ENCODE results near the gene PRKD1. TPM values are rescaled to one million over a fixed set of nuclear protein-coding genes. Genes with fewer than 3 reads are reported as not detected.
"Not testable (repeated sequence)": the region's sequence is repeated elsewhere in the genome, so short reads cannot be mapped to it uniquely, and the experiment has no call there.

The PRKD1 gene
- total RNA-seq, 2 donors from 2014 or later, result not detected

DNA sequence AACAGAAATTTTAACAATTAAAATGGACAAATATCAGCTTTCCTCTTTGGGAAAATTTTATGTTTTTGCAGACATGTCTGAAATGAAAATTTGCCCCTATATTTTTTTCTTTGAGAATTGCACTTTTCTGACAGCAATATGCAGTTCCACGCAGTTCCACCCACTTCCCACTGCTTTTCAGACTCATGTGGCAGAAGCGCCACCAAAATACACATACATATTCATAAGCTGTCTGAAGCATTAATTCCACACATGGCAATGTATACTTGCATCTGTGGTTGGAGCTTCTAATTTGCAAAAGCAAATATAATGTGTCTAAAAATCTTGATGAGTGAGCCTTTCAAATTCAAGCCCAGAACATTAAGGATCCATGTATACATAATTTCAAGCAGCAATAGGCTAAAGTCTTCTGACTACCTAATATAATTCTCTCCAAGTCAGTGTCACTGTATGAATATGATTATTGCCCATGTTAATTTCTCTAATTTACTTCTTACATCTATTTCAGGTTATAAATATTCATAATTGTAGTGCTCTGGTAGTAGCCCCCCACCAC is 129.5 kb downstream of the PRKD1 start:
- H3K36me3 Mint-ChIP-seq, result no peaks in the 10 kb centered on the region
- no peak for ATAC-seq
- H3K9me3 Mint-ChIP-seq, result peaks cover 4 to 9% of the 10 kb centered on the region in 2 donors
- no peak for DNase-seq (ENCODE audit: low spot score in 2 of 2)
- H3K27ac Mint-ChIP-seq, result no peak overlapping the region

DNA sequence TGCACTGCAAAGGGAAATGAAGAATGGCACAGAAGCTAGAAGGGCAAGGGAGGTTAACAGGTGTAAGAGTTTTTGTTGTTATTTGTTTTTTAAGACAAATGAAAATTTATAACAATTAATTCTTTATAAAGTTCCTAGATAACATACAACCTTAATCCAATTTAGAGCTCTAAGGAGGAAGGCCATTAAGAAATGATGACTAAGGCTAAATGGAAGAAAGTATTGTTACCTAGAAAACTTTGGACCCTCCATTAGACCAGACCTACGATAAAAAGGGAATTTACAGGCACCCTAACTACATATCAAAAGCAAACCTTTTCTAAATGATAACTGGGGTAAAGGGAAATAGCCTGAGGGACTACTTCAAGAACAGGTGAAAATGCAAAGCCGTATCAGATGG is 130.8 kb downstream of the PRKD1 start:
- DNase-seq (ENCODE audit: low spot score in 2 of 2) (no peak), ATAC-seq (no peak)
- peaks cover 4 to 5% of the 10 kb centered on the region in 2 donors for H3K9me3 Mint-ChIP-seq
- H3K36me3 Mint-ChIP-seq, result no peaks in the 10 kb centered on the region
- no peak overlapping the region for H3K27ac Mint-ChIP-seq

DNA sequence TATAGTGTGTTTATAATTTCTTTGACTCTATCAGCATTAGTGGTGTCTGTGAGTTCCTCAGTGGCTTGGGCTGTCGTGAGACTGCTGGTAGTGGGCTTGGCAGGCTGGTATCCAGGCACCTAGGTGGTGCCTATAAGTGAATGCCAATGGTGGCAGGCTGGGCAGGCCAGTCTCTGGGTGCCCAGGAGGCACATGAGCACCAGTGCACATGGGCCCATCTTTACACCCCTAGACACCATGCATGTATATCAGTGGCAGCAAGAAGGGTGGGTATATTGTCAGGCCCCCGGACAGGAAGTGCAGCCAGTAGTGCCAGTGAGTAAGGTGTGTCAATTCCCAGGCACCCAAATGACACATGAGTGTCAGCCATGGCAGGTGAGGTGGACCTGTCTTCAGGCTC is 138.2 kb downstream of the PRKD1 start:
- DNase-seq (ENCODE audit: low spot score in 2 of 2) (no peak), ATAC-seq (no peak)
- Mint-ChIP-seq H3K36me3 (peaks cover 0 to 5% of the 10 kb centered on the region in 2 donors), H3K27ac (no peak overlapping the region), H3K9me3 (peaks cover 22 to 24% of the 10 kb centered on the region in 2 donors)

DNA sequence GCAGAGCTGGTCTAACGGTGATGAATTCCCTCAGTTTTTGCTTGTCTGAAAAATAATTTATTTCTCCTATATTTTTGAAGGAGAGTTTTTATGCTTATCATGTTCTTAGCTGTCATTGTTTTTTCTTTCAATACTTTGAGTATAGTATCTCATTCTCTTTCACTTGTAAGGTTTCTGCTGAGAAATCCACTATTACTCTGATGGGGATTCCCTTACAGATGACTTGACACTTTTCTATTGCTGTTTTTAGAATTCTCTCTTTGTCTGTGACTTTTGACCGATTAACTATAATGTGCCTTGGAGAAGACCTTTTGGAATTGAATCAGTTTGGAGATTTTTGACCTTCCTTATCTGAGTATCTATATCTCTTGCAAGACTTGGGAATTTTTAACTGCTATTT is 139.6 kb downstream of the PRKD1 start:
- ATAC-seq (no peak), DNase-seq (ENCODE audit: low spot score in 2 of 2) (no peak)
- Mint-ChIP-seq H3K9me3 (peaks cover 26 to 32% of the 10 kb centered on the region in 2 donors), H3K36me3 (peaks cover 0 to 5% of the 10 kb centered on the region in 2 donors), H3K27ac (no peak overlapping the region)

DNA sequence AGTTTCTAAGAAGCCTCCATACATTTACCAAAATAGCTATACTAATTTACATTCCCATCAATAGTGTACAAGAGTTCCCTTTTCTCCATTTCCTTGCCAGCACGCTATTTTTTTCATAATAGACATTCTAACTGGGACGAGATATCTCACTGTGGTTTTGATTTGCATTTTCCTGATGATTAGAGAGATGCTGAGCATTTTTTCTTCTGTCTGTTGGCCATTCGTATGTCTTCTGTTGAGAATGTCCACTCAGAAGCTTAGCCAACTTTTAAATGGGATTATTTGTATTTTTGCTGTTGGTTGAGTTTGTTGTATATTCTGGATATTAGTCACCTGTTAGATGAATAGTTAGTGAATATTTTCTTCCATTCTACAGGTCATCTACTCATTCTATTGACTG is 144.1 kb downstream of the PRKD1 start:
- H3K36me3 Mint-ChIP-seq, result no peaks in the 10 kb centered on the region

DNA sequence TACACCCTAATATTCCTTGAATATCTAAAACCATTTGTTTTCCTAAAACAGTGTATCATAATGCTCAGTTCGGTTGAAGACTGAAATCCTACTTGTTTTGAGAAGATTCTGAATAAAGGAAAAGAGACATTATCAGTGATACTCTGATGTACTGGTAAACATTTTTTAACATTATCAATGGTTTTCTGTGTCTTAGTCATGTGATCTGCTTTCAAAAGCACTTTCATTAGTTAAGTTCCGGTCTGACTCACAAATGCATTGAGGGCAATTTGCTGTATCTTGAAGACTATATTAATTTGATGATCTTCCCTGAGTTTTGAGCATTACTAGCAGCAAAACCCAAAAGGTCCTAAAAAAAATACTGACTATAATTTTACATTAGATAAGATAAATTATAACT is 145.6 kb downstream of the PRKD1 start:
- Mint-ChIP-seq H3K9me3 (peaks cover 33 to 45% of the 10 kb centered on the region in 2 donors), H3K36me3 (peaks cover 8 to 9% of the 10 kb centered on the region in 2 donors), H3K27ac (no peak overlapping the region)
- no peak for ATAC-seq
- DNase-seq (ENCODE audit: low spot score in 2 of 2), result no peak

More for the DNA sequence above, 144.1 kb downstream of the PRKD1 start:
- DNase-seq (ENCODE audit: low spot score in 2 of 2) (no peak), ATAC-seq (no peak)
- Mint-ChIP-seq H3K27ac (no peak overlapping the region), H3K9me3 (peaks cover 27 to 44% of the 10 kb centered on the region in 2 donors)

DNA sequence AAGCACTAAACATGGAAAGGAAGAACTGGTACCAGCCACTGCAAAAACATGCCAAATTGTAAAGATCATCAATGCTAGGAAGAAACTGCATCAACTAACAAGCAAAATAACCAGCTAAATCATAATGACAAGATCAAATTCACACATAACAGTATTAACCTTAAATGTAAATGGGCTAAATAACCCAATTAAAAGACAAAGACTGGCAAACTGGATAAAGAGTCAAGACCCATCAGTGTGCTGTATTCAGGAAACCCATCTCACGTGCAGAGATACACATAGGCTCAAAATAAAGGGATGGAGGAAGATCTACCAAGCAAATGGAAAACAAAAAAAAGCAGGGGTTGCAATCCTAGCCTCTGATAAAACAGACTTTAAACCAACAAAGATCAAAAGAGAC is 150.5 kb downstream of the PRKD1 start:
- Mint-ChIP-seq H3K9me3 (peaks cover 35 to 48% of the 10 kb centered on the region in 2 donors), H3K36me3 (peaks cover 13 to 29% of the 10 kb centered on the region in 2 donors)
- not testable (repeated sequence) for DNase-seq (ENCODE audit: low spot score in 2 of 2); H3K27ac Mint-ChIP-seq; ATAC-seq

DNA sequence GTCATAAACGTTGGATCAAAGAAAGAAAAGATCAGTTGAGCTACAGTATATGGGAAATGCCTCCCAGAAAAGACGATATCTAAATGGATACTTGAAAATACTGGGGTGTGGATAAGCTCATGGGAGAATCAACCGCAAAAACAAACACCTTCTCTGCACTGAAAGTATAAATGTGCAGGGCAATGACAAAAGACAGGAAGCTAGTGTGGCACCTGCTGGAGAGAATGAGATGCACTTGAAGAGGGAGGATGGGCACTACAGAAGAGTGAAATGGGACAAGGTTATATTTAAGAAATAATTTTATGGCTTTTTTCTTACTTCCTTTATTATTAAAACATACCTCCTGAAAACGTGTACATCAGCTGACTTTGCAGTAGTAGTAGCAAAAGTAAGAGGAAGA is 153.7 kb downstream of the PRKD1 start:
- DNase-seq (ENCODE audit: low spot score in 2 of 2), result no peak
- no peak for ATAC-seq
- Mint-ChIP-seq H3K27ac (no peak overlapping the region), H3K36me3 (peaks cover 13 to 29% of the 10 kb centered on the region in 2 donors), H3K9me3 (peaks cover 36 to 39% of the 10 kb centered on the region in 2 donors)

DNA sequence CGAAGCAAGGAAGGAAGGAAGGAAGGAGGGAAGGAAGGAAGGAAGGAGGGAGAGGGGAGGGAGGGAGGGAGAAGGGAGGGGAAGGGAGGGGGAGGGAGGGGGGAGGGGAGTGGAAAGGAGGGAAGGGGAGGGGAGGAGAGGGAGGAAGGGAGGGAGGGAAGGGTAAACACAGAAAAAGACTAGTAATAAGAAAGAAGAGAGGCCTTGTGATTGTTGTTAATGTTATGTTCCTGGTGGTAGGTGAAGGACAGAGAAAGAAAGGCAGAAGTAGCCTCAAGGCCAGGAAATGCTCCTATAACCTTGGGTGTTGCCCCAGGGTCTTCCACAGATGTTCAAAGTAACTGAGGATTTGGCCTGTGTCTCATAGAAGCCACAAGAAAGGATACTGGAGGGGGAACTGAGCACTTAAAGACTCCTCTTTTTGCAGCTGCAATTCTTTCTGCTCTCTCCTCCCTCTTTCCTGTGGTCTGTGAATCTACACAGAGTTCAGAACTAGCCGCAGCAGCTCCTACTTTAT is 164.2 kb downstream of the PRKD1 start:
- no peak for DNase-seq (ENCODE audit: low spot score in 2 of 2)
- Mint-ChIP-seq H3K36me3 (no peaks in the 10 kb centered on the region), H3K27ac (no peak overlapping the region), H3K9me3 (peaks cover 5 to 13% of the 10 kb centered on the region in 2 donors)
- ATAC-seq, result no peak

DNA sequence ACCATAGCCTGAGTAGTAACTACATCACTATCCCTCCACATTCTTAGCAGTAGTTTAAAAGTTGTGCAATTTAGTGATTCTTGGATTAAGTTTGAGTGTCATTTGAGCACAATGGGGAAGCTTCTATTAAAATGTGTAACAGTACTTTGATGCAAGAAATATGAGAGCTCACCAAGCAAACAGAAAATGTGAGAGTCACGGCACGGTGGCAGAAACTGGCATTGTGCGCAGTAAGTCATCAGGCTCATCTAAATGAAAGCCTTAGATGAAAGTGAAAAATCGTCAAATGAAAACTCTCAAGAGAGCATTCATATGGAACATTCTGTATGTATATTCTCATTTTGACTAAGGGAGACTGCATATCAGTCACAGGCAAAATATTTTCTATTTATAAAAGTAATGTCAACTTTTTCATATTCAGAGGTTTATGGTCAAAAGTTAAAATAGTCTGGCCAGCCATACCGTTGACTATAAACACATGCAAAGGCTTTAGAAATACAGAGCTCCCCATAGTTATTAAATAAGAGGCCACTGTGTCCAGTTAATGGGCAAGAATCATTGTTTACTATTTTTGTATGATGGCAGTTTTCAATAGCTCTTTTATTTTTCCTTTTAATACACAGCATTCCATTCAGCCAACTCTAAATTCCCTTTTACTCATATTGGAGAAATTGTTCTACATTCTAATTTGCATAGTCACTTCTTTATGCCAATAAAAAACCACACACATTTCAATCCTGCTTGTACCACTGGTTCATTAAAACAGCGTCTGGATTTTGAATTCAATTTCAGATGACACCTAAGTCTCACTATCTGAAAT is 167.9 kb downstream of the PRKD1 start:
- Mint-ChIP-seq H3K27ac (no peak overlapping the region), H3K36me3 (no peaks in the 10 kb centered on the region), H3K9me3 (peaks cover 15 to 18% of the 10 kb centered on the region in 2 donors)
- ATAC-seq (no peak), DNase-seq (ENCODE audit: low spot score in 2 of 2) (no peak)

DNA sequence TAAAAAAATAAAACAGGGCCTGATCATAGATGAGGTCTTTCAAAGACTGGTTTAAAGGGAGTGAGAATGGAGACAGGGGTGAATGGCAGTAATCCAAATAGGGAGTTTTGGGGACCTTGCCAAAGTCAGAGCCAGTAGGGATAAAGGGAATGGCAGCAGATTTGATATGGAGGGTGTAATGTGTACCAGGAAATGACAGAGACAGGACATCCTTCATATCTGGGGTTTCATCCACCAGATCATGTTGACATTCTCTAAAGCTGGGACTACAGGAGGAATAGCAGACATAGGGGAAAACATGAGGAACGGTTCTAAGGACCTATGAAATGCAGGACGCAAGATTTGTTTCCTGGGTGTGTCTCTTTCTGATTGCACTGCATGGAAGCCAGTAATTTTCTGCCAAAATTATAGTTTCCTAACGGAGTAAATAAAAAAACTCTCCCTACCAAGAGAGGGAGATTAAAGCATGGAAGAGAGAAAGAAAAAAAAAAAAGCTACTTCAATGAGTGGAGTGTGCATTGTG is 169.9 kb downstream of the PRKD1 start:
- Mint-ChIP-seq H3K36me3 (no peaks in the 10 kb centered on the region), H3K9me3 (peaks cover 11 to 13% of the 10 kb centered on the region in 2 donors), H3K27ac (no peak overlapping the region)
- ATAC-seq (no peak), DNase-seq (ENCODE audit: low spot score in 2 of 2) (no peak)

DNA sequence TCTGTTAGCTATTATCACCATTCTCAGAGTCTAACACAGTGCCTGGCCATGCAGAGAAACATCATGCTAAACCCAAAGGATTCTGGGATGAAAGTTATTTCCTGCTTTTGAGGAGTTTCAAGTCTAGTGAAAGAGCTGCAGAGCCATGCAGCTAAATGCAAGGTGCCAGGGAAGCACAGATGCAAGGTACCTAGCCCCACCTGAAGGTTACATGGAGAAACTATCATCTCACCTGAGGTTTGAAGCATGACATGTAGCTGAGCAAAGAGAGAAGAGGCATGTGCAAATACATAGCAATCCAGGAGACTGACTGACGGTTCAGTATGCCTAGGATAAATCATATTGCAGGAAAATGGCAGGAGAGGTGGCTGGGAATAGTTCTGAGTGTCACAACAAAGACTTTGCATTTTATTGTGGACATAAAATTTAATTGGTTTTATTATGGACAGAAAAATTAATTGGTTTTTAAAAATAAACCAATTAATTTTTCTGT is 170.4 kb downstream of the PRKD1 start:
- Mint-ChIP-seq H3K27ac (no peak overlapping the region), H3K36me3 (no peaks in the 10 kb centered on the region), H3K9me3 (peaks cover 11 to 13% of the 10 kb centered on the region in 2 donors)
- DNase-seq (ENCODE audit: low spot score in 2 of 2), result no peak
- no peak for ATAC-seq

DNA sequence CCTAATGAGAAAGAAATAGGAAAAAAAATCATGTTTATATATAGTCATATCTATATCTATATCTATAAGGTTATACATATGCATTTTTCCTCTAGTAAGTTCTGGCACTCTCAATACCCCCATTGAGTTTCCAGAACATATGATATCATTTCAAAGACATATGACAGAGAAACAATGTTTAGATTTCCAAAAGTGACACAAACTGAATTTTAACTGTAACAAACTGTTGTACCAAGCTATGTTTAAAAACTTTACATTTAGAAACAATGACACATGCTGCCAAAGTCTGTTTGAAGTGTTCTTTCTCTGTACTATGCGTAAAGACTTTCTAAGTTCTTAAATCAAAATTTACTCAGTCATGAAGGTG is 171.6 kb downstream of the PRKD1 start:
- Mint-ChIP-seq H3K36me3 (no peaks in the 10 kb centered on the region), H3K27ac (no peak overlapping the region), H3K9me3 (peaks cover 11 to 13% of the 10 kb centered on the region in 2 donors)
- DNase-seq (ENCODE audit: low spot score in 2 of 2), result no peak
- ATAC-seq, result no peak

DNA sequence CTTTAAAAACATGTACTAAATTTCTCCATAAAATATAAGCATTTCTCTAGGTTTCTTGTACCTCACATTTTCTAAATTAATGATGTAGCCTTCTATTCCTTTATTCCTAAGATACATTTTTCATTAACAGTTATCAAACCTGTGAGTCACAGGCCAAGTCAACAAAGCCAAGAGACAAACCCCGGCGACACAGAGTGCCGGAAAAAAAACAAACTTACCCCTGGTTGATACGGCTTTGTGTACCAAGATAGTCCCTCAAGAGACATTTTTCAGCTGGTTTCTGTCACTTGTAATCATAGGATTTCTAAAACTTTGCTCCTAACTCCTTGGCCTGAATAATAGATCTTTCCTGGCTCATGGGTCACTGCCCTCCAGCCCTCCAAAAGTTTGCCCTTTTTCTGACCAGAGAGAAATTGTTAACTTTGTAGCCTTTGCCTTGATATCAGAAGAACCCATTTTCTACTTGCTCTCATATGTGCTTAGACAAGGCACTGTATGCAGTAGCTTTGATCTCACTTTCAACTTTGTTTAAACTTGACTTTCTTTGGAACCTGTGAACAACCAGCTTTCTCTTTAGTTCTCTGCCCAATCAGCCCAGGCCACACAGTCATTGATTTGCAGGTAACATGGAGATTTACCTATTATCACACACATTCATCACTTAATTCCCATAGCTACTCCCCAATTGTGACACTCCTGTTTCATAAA is 172.2 kb downstream of the PRKD1 start:
- no peaks in the 10 kb centered on the region for H3K36me3 Mint-ChIP-seq
- ATAC-seq (no peak), DNase-seq (ENCODE audit: low spot score in 2 of 2) (no peak)
- peaks cover 11 to 13% of the 10 kb centered on the region in 2 donors for H3K9me3 Mint-ChIP-seq
- no peak overlapping the region for H3K27ac Mint-ChIP-seq

DNA sequence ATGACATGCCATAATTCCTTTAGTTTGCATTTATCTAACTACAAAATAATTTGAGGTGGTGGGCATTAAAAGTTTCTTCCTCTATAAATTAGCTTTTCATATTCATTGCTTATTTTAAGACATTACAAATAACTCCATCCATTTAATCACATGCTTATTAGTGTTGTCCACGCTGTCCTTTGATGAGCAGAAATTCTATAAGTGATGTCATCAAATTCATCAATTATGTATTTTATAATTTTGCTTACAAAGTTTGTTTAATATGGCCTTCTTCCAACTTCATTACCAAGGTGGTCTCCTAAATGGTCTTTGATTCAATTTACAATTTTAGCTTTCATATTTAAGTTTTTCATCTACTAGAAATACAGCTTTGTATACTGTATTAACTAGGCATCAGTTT is 173.5 kb downstream of the PRKD1 start:
- Mint-ChIP-seq H3K9me3 (peaks cover 11 to 13% of the 10 kb centered on the region in 2 donors), H3K36me3 (no peaks in the 10 kb centered on the region), H3K27ac (no peak overlapping the region)
- ATAC-seq, result no peak
- no peak for DNase-seq (ENCODE audit: low spot score in 2 of 2)

DNA sequence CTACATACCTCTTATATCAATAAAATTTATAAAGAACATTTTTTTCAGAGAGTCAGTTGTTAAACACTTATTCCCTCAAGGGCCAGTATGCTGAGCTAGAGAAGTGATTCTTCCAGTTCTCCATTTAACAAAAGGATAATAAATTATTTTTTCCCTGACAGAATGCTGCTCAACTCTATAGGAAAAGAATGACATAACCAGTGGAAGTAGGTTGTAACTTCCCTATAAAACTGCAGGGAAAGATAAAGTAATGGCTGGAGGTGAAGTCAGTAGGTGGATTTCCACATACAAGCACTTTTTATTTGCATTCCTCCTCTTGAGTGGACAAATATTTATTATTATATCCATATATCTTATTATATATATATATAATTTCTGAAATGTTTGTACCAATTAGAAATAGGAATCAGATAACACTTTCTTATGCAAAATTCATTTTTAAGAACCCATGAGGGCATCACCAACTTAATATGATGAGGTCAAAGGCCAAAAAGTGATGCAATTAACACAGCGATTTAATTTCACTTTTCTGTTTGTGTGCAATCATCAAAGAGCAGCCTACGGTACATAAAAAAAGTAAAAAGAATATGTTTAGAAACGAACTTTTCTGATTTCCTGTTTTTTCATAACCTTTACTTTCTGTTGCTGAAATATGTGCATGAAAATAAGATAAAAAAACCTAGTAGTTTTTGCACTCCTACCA is 175.3 kb downstream of the PRKD1 start:
- H3K9me3 Mint-ChIP-seq, result peaks cover 4 to 6% of the 10 kb centered on the region in 2 donors
- no peak overlapping the region for H3K27ac Mint-ChIP-seq
- no peaks in the 10 kb centered on the region for H3K36me3 Mint-ChIP-seq
- no peak for ATAC-seq
- DNase-seq (ENCODE audit: low spot score in 2 of 2), result no peak
